Measurements from ENCODE around the gene LDLRAD4.

- no peak for TF ChIP-seq CTCF (IDR thresholded peaks at IDR 0.05; ENCODE audit: borderline replicate concordance, extremely low read depth, low read length, poor library complexity, severe bottlenecking)
- TF ChIP-seq EZH2 (IDR thresholded peaks at IDR 0.05; ENCODE audit: borderline replicate concordance, low read depth, low read length, severe bottlenecking): no peak
Measured at GRCh38 chr18:13220361-13220991, 1.9 kb downstream of the LDLRAD4 start.

All from DND-41 (cell line).